SK-N-MC (cell line): ENCODE data around the gene COX7A1.

Source experiments
- EZH2 ChIP-seq: fragments of 200-600 bp; sonication (generic); IDR thresholded peaks from one replicate; pipeline ENCODE4 v1.6.1; 2017; ENCODE audit warnings: antibody characterized with exemption
- POLR2AphosphoS5 ChIP-seq: IDR thresholded peaks from 2 replicates; pipeline ENCODE4 v1.6.1; 2012; ENCODE audit warnings: mild to moderate bottlenecking, low read depth, low read length, borderline replicate concordance

- TF ChIP-seq EZH2 (no peak), POLR2AphosphoS5 (no peak)
These were observed 866 bp downstream of the COX7A1 start for GRCh38 chr19:36151144-36152018.
